ENCODE data around the gene RNF166. TPM values are rescaled to one million over a fixed set of nuclear protein-coding genes. Genes with fewer than 3 reads are reported as not detected.

Gene RNF166
- total and polyA plus RNA-seq, 2 of the 13 experiments (the other 11 are each of a cell fraction or from before 2014, with no cell fraction given), result 21.4 to 23.0 TPM

DNA sequence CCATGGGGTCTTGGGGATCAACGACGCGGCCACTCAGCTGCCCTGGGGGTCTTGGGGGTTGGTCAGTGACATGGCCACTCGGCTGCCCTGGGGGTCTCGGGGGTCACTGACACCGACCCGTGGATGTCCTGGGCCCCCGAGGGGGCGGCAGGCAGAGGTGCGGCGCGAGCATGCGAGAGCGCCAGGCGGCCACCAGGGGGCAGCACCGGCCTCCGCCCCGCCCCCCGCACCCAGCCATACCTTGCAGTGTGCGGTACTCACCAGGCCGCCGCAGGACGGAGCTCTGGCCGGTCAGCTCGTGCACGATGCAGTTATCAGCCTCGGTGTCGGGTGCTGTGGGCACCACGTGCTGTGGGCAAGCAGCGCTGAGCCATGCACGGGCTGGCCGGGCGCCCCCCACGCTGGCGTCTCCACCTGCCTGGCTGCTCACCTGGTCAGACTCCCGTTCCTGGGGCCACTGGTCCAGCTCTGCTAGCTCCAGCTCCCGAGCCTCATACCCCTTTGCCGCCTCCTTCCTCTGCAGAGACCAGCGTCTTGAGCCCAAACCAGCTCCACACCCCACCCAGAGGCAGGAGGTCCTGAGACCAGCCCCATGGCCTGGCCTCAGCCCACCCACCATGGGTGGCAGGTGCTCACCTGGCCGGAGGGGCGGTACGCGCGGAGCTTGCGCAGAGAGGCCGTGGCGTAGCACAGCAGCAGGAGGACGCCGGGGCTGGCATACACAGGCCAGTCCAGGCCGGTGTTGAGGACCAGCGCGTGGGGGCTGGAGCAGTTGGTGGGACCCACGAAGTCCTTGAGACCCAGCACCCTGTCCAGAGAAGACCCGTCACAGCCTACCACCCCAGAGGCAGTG lies 31.3 kb upstream of the RNF166 start (continued):
- TF ChIP-seq, protein P1, sequence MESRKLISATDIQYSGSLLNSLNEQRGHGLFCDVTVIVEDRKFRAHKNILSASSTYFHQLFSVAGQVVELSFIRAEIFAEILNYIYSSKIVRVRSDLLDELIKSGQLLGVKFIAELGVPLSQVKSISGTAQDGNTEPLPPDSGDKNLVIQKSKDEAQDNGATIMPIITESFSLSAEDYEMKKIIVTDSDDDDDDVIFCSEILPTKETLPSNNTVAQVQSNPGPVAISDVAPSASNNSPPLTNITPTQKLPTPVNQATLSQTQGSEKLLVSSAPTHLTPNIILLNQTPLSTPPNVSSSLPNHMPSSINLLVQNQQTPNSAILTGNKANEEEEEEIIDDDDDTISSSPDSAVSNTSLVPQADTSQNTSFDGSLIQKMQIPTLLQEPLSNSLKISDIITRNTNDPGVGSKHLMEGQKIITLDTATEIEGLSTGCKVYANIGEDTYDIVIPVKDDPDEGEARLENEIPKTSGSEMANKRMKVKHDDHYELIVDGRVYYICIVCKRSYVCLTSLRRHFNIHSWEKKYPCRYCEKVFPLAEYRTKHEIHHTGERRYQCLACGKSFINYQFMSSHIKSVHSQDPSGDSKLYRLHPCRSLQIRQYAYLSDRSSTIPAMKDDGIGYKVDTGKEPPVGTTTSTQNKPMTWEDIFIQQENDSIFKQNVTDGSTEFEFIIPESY (CRISPR knock-in tag; IDR thresholded peaks at IDR 0.05), result peak; percentile 96
- TF ChIP-seq ZNF841 (CRISPR knock-in tag; IDR thresholded peaks at IDR 0.05; ENCODE audit: borderline replicate concordance), result no peak
- no peak for TF ChIP-seq CBX1 (IDR thresholded peaks at IDR 0.05; ENCODE audit: low read depth)
- TF ChIP-seq DMAP1 (CRISPR knock-in tag; IDR thresholded peaks at IDR 0.05), result peak; percentile 70; the same call in 1 of the 2 replicates
- TF ChIP-seq, protein P2, sequence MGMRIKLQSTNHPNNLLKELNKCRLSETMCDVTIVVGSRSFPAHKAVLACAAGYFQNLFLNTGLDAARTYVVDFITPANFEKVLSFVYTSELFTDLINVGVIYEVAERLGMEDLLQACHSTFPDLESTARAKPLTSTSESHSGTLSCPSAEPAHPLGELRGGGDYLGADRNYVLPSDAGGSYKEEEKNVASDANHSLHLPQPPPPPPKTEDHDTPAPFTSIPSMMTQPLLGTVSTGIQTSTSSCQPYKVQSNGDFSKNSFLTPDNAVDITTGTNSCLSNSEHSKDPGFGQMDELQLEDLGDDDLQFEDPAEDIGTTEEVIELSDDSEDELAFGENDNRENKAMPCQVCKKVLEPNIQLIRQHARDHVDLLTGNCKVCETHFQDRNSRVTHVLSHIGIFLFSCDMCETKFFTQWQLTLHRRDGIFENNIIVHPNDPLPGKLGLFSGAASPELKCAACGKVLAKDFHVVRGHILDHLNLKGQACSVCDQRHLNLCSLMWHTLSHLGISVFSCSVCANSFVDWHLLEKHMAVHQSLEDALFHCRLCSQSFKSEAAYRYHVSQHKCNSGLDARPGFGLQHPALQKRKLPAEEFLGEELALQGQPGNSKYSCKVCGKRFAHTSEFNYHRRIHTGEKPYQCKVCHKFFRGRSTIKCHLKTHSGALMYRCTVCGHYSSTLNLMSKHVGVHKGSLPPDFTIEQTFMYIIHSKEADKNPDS (CRISPR knock-in tag; IDR thresholded peaks at IDR 0.05), result no peak
- TF ChIP-seq ZNF768 (CRISPR knock-in tag; IDR thresholded peaks at IDR 0.05), result peak; percentile 60; the same call in 1 of the 2 replicates
- TF ChIP-seq GATA4 (IDR thresholded peaks at IDR 0.05; ENCODE audit: borderline replicate concordance, low read depth), result no peak
- TF ChIP-seq, protein P3, sequence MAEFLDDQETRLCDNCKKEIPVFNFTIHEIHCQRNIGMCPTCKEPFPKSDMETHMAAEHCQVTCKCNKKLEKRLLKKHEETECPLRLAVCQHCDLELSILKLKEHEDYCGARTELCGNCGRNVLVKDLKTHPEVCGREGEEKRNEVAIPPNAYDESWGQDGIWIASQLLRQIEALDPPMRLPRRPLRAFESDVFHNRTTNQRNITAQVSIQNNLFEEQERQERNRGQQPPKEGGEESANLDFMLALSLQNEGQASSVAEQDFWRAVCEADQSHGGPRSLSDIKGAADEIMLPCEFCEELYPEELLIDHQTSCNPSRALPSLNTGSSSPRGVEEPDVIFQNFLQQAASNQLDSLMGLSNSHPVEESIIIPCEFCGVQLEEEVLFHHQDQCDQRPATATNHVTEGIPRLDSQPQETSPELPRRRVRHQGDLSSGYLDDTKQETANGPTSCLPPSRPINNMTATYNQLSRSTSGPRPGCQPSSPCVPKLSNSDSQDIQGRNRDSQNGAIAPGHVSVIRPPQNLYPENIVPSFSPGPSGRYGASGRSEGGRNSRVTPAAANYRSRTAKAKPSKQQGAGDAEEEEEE (CRISPR knock-in tag; IDR thresholded peaks at IDR 0.05; ENCODE audit: borderline replicate concordance), result no peak
- TF ChIP-seq HDAC2 (CRISPR knock-in tag; IDR thresholded peaks at IDR 0.05), result 0 out of 2 replicates have a peak, but pooled peaks have one; percentile 30
- TF ChIP-seq, protein P4, sequence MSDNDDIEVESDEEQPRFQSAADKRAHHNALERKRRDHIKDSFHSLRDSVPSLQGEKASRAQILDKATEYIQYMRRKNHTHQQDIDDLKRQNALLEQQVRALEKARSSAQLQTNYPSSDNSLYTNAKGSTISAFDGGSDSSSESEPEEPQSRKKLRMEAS (IDR thresholded peaks at IDR 0.05), result peak; percentile 79
- peak; percentile 52; the same call in 1 of the 2 replicates for TF ChIP-seq KLF12 (CRISPR knock-in tag; IDR thresholded peaks at IDR 0.05; ENCODE audit: borderline replicate concordance)
- peak; percentile 38; the same call in 1 of the 2 replicates for TF ChIP-seq MEIS2 (CRISPR knock-in tag; IDR thresholded peaks at IDR 0.05)
- TF ChIP-seq, protein P5, sequence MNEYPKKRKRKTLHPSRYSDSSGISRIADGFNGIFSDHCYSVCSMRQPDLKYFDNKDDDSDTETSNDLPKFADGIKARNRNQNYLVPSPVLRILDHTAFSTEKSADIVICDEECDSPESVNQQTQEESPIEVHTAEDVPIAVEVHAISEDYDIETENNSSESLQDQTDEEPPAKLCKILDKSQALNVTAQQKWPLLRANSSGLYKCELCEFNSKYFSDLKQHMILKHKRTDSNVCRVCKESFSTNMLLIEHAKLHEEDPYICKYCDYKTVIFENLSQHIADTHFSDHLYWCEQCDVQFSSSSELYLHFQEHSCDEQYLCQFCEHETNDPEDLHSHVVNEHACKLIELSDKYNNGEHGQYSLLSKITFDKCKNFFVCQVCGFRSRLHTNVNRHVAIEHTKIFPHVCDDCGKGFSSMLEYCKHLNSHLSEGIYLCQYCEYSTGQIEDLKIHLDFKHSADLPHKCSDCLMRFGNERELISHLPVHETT (CRISPR knock-in tag; conservative IDR thresholded peaks at IDR 0.05), result 0 out of 2 replicates have a peak, but pooled peaks have one; percentile 44
- TF ChIP-seq, protein P6, sequence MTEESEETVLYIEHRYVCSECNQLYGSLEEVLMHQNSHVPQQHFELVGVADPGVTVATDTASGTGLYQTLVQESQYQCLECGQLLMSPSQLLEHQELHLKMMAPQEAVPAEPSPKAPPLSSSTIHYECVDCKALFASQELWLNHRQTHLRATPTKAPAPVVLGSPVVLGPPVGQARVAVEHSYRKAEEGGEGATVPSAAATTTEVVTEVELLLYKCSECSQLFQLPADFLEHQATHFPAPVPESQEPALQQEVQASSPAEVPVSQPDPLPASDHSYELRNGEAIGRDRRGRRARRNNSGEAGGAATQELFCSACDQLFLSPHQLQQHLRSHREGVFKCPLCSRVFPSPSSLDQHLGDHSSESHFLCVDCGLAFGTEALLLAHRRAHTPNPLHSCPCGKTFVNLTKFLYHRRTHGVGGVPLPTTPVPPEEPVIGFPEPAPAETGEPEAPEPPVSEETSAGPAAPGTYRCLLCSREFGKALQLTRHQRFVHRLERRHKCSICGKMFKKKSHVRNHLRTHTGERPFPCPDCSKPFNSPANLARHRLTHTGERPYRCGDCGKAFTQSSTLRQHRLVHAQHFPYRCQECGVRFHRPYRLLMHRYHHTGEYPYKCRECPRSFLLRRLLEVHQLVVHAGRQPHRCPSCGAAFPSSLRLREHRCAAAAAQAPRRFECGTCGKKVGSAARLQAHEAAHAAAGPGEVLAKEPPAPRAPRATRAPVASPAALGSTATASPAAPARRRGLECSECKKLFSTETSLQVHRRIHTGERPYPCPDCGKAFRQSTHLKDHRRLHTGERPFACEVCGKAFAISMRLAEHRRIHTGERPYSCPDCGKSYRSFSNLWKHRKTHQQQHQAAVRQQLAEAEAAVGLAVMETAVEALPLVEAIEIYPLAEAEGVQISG (CRISPR knock-in tag; IDR thresholded peaks at IDR 0.05), result peak; percentile 44; the same call in 1 of the 2 replicates
- no peak for TF ChIP-seq PRPF4 (IDR thresholded peaks at IDR 0.05; ENCODE audit: low read depth, low read length, poor library complexity, severe bottlenecking)
- peak; percentile 72 for TF ChIP-seq SPEN (CRISPR knock-in tag; IDR thresholded peaks at IDR 0.05; ENCODE audit: low read depth)
- no peak for TF ChIP-seq HMGA1 (CRISPR knock-in tag; conservative IDR thresholded peaks at IDR 0.05)
- 0 out of 2 replicates have a peak, but pooled peaks have one; percentile 90 for TF ChIP-seq DNMT1 (CRISPR knock-in tag; IDR thresholded peaks at IDR 0.05)
